ENCODE results near the gene GNG13. TPM values are rescaled to one million over a fixed set of nuclear protein-coding genes. Genes with fewer than 3 reads are reported as not detected.
A peak's percentile ranks its signal among the peaks of the same experiment; 100 is the strongest.

The GNG13 gene
- polyA plus RNA-seq, 12 donors, result 0.34 TPM; not detected in 11

DNA sequence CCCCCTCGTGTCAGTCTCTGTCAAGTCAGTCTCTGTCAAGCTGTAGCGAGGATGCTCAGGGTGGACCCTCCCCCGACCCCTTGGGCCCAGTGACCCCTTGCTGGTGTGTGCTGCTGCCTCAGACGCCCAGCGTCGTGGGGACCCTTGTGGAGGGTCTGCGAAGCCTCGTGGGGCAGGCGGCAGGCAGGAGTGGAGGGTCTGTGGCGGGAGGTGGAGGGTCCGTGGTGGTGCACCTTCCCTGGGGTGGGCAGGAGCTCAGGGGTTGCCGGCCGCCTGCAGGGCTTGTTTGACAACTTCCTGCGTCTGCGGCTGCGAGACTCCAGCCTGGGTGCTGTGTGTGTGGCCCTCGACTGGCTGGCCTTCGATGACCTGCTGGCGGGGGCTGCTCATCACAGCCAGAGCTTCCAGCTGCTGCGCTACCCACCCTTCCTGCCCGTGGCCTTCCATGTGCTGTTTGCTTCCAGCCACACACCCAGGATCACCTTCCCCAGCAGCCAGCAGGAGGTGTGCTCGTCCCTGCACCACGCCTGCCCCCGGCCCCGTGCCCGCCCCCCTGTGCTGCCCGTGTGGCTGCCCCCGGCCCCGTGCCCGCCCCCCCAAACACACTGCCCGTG is 5.6 kb downstream of the GNG13 start:
- no peak for DNase-seq

DNA sequence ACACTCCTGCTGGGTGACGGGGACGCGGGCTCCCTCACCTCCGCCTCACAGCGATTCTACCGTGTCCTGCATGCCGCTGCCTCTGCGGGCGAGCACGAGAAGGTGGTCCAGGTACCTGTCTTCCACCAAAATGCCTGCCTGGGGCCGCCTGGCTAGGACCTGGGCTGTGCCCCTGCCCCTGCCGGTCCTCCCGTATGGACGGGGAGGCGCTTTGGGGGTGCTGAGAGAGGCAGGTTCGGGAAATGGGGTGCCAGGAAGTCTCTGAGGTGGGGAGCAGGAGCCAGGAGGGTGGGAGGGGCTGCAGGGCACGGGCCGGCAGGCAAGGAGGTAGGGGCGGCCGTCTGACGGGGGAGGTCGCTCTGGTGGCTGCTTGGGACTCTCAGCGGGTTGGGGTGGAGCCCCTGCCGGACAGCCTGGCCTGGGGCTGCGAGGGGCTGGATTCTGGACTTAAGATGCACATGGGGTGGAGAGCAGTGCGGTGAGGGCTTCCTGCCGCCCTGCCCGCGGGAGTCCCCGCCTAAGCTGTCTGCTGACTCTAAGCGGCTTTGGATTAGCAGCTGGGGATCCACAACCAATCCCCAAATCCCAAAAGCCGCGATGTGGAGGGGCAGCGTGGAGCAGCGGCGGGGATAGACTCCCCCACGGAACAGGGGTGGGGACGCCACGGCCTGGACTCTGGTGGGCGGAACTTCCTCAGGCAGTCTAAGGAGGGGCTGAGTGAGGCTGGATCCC is 6.3 kb downstream of the GNG13 start:
- no peak for DNase-seq

DNA sequence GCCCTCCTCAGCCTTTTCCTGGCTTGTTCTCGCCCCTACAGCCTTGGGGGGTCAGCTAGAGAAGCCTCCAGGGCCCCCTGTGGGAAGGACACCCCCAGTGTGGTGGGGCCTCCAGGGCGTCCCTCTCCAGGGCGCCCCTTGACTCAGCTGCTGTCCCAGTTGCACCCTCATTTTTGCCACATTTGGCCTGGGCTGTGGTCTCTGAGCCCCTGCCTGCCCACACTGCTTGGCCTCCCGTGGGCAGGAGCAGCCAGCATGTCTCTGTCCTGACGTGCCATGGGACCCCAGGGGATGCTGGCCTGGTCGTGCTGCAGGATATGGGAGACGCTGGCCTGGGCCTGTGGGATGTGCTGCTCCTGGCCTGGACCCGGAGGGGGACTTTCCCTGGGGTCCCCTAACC is 7.1 kb downstream of the GNG13 start:
- DNase-seq, result no peak

DNA sequence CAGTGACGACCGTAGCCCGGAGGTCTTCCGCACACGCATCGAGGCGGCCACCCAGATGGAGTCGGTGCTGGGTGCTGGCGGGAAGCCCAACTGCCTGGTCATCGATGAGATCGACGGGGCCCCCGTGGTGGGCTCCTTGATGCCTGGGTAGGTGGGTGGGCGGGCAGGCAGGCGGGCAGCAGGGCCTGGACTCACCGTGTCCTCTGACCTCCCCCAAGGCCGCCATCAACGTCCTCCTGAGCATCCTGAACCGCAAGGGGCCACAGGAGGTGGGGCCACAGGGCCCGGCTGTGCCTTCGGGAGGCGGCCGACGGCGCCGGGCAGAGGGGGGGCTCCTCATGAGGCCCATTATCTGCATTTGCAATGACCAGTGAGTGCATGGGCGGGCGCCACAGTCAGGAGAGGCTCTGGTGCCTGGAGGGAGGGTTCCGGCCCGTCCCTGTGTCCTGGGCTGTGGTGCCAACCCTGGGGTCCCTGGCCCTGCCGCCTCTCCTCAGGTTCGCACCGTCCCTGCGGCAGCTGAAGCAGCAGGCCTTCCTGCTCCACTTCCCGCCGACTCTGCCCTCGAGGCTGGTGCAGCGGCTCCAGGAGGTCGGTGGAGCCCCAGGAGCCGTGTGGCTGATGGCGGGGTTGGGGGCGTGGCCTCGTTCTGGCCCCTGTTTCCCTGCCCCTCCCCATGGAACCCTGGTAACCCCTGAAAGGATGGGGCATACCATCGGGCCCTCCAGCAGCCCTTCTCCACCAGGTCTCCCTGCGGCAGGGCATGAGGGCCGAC is 8.1 kb downstream of the GNG13 start:
- no peak for DNase-seq

DNA sequence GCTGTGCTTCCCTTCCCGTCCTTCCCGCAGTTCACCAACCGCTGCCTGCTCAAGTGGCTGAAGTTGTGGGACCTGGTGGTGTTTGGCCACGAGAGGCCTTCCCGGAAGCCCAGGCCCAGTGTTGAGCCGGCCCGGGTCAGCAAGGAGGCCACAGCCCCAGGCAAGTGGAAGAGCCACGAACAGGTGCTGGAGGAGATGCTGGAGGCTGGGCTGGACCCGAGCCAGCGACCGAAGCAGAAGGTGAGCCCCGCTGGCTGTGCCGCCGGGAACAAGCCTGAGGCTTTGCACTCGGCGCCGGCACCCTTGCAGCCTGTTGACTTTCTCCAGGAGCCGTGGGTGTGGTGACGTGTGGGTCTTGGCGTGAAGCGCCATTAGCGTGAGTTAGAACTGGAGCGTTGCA is 9.4 kb downstream of the GNG13 start:
- DNase-seq, result no peak

DNA sequence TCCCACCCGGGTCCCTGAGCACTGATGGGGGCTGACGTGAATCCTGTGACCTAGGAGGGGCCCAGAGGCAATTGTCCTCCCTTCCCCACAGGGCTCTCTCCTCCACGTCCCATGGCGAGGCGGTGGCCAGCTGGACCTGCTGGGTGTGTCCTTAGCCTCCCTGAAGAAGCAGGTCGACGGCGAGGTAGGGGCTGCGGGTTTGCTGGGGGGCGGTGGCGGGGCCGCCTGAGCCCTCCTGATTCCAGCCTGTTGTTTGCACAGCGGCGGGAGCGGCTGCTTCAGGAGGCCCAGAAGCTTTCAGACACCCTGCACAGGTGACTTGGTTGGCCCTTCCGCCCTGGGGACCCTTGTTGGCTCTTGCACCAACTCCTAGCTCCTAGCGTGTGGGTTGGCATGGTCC is 10.4 kb downstream of the GNG13 start:
- no peak for DNase-seq

DNA sequence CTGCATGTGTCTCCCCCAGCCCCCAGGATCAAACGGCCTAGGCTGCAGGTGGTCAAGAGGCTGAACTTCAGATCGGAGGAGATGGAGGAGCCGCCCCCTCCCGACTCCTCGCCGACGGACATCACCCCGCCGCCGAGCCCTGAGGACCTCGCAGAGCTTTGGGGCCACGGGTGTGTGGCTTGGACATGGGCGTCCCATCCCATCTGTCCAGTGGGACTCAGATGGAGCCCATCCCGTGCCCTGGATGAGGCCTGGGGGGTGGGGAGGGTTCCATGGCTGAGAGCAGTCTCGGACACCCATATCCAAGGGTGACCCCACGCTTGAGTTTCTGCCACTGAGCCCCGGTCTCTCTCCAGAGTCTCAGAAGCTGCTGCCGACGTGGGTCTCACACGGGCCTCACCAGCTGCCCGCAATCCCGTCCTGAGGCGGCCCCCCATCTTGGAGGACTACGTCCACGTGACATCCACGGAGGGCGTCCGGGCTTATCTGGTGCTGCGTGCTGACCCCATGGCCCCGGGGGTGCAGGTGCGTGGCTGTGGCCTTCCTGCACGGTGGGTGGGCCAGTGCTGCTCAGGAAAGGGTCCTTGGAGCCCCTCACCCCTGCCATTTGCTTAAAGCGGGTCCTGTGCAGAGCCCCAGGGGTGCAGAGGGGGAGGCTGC is 11.2 kb downstream of the GNG13 start:
- DNase-seq, result no peak

DNA sequence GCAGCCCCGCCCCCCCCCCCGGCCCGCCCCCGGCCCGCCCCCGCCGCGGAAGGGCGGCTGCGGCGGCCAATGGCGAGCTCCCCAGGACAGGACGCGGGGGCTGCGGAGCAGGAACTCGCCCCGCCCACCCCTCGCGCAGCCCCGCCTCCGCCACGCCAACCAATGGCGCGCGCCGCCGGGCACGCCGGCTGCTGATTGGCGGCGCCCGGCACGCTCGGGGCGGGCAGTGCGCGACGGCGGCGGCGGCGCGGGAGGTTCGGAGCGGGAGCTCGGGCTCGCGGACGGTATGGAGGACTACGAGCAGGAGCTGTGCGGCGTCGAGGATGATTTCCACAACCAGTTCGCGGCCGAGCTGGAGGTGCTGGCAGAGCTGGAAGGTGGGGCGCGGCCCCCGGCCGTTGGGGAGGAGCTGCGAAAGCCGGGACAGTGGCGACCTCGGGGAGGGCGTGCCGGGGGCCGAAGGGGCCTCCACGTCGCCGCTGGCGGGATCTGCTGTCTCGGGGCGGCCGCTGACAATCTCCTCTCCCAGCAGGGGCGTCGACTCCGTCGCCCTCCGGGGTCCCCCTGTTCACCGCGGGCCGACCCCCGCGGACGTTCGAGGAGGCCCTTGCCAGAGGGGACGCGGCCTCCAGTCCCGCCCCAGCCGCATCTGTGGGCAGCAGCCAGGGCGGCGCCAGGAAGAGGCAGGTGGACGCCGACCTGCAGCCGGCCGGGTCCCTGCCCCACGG is 12.0 kb downstream of the GNG13 start, which contains the start of gene CHTF18:
Gene CHTF18, plus strand, starts transcription at position 222 of the 728 bp plus-strand sequence. Its CDS starts 65 bp downstream, at position 287.
- DNase-seq, result peak; percentile 89

DNA sequence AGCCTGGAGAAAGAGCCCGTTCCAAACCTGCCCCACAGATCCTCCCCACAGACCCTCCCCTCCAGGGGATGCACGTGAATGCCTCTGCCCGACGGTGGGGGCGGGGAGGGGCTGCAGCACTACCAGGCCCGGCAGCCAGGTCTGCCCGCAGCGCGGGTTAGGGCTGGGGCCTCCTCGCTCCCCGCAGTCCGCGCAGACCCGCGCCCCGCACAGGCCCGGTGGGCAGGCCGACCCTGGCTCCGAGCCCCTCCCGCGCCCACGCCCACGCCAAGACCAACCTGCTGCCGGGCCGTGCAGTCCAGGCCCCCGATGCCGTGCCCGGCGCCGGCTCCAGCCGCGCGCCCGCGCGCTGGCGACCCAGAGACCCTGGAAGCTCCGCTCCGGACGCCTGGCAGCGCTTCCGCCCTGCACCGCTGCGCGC is 12.5 kb downstream of the GNG13 start, which contains the start of gene RPUSD1:
Gene RPUSD1, minus strand, starts transcription at position 404 of the 421 bp plus-strand sequence. CDS start 644 bp downstream, outside the sequence.
- no peak for DNase-seq

DNA sequence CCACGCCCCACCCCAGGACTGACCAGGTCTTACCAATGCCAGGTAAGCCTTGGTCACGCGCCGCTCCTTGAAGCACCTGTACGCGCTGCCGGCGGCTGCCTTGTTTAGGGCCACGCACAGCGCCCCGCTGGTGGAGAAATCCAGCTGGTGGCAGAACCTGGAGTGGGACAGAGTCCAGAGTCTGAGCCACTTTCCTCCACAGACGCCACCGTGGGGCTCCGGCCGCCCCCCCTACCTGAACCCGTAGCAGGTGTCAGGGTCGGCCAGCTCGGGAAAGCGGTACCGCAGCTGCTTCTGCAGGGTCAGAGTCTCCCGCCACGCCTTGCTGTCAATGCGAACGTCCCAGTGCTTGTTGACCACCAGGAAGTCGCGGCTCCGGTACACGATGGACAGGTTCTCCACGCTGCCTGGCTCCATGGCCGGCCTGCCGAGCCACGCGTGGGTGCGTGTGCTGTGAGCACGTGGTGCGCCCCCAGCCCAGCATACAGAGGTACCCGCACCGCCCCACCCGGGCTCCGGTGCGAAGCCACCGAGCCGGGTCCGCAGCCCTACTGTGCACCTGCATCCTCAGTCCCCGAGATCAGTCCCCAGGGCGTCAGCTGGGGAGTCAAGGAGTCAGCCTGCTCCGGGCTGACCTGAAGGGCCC is 13.1 kb downstream of the GNG13 start:
- DNase-seq, result no peak

DNA sequence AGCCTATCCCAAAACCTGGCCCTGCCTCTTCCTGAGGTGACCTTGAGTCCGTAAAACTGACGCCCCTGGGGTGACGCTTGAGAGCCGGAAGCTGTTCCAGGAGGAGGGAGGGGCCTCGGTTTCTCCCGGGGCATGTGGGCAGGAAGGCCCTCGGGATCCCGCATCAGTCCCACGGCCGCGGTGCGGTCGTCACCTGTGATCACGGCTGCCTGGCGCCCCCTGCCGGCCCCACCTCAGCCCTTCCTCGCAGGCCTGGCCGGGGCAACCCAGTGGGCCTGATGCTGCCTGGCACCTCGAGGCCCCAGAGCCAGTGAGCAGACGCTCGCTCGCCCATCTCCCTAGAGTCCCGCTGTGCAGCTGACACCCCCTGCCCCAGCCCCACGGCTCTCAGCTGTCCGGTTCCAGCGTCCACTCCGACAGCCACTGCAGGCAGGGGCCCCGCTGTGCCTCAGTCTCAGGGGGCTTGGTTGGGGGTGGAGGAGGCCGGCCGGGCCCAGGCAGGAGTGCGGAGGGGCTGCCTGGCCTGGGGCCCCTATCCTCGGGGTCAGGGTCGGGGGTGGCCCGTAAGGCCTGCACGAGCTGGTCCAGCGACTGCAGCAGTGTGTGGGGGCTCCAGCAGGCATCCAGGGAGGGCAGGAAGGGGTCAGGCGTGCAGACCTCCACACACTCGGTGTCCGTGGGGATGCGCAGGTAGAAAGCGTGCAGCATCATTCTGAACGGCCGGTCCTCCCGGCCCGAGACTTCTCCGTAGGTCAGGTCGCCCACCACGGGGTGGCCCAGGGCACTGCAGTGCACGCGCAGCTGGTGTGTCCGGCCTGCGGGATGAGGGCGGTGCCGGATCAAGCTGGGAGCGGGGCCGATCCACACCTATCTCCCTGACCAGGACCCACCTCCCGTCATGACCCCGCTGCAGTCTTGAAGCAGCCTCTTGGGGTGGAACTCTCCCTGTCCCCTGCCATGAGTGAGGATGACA is 14.7 kb downstream of the GNG13 start:
- no peak for DNase-seq

DNA sequence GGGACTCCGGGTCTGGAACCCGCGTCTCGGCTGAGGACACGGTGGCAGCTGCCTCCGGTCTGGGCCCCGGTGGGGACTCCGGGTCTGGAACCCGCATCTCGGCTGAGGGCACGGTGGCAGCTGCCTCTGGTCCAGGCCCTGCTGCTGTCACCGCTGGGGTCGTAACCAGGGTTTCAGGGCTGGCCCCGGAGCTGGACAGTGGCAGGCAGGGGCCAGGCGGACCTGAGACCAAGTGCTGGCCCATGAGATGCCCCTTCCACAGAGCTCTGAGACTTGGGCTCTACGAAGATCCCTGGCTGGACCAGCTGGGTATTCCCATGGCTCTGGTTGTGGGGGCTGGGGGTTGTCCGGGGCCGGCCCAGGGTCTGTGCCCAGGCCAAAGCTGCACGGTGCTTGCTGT is 16.1 kb downstream of the GNG13 start:
- DNase-seq, result no peak

DNA sequence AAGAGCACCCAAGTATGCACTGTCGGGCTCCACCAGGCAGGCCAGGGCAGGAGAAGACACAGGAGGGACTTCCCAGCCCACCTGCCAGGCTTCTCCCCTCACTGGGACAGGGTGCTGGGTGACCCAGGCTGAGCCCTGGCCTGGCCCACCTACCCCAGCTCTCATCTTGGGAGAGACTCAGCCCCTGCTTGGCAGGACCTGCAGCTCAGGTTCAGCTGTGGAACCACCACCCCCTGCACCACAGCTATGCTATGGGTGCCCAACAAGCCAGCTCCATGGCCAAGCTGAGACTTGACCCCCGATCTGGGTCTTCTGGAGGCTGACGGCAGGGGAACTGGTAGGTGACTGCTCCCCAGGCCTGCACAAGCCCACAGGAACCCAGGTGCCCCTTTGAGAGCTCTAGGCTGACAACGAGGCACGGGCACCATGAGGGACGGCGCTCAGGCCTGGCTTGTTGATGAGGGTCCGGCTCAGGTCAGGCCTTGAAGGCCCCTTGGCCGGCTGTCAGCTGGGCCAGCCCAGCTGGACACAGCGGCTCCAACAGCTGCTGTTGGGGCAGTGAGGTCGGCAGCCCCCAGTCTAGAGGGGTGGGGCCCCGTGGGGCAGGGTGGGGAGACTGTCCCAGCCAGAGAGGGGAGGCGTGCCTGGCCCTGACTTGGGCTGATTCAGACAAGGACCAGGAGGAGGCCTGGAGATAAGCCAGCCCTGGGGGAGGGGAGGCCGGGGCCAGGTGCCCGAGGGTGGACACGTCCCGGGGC is 17.0 kb downstream of the GNG13 start:
- no peak for DNase-seq

DNA sequence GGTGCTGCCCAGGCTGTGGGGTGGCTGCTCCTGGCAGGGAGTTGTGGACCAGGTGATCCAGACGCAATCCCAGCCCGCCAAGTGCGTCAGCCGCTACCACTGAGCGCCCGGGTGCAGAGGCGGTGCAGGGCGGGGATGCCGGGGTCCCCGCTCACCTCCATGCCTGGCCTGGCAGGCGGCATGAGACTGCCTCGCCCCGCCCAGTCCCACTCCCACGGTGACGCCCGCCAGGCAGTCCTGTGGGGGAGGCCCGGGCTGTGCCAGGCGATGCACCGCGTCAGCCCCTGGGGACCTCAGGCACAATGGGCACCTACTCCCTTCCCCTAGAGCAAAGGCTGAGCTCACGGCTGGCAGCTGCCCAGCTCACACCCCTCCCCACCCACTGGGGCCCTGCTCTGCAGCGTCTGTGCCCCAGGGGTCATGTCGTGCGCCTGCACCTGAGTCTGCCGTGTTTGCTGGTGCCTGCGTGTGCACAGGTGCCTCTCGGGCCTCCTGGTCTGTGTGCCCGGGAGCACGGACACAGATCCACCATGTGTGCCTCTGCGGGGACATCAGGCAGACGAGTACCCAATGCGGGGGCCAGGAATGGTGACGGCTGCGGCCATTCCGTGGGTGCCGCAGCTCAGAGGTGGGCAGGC is 17.6 kb downstream of the GNG13 start:
- DNase-seq, result no peak

DNA sequence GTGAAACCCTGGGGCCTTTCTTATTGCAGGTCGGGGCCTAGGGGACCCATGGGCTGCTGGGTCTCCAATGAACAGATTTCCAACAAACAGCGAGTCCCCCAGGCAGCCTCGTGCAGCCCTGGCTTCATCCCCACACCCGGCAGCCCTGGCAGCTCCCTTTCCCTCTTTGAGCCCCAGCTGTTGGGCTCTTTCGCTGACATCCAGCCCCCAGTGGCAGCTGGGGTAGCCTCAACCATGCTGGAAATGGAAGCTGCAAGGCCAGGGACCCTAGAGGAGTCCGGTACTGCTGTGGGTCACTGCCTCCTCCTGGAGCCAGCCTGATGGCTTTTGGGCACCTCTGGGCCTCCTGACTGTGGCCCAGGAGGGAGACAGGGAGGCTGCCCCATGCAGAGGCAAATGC is 18.3 kb downstream of the GNG13 start:
- no peak for DNase-seq

DNA sequence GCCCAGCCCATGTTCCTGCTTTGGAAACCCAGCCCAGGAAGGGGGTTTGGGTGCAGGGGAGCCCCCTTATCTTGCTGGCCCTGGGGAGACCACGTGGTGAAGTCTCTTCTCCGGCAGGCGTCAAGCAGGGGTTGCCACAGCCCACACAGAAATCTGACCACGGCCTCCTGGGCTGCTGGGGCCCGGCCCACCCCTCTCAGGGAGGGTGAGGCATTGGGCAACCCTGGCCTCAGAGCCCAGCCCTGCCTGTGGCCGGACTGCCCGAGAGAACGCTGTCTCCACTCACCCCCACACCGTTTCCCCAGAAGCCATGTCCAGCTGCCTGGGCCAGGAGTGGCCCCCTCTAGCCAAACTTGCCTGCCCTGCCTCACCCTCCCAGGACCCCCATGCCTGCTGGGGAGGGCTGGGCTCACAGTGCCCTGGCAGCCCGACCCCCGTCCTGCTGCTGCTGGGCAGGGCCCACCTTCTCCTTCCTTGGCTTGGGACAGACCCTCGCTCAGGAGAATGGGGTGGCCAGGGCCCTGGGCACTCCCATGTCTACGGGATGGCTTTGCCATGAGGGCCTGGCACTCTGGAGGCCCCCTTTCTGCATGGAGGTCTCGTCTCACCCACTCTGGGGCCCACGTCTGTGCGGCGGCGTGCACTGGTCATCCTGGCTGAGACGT is 19.1 kb downstream of the GNG13 start:
- DNase-seq, result no peak

DNA sequence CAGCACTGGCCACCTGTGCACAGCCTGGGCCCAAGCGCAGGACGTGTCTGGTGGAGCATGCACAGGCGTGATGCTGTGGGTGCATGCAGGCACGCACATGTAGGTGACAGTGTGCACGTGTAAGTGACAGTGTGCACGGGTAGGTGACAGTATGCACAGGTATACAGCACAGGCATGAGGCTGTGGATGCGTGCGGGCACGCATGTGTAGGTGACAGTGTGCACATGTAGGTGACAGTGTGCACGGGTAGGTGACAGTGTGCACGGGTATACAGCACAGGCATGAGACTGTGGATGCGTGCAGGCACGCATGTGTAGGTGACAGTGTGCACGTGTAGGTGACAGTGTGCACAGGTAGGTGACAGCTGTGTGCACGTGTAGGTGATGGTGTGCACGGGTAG is 20.2 kb downstream of the GNG13 start:
- no peak for DNase-seq

DNA sequence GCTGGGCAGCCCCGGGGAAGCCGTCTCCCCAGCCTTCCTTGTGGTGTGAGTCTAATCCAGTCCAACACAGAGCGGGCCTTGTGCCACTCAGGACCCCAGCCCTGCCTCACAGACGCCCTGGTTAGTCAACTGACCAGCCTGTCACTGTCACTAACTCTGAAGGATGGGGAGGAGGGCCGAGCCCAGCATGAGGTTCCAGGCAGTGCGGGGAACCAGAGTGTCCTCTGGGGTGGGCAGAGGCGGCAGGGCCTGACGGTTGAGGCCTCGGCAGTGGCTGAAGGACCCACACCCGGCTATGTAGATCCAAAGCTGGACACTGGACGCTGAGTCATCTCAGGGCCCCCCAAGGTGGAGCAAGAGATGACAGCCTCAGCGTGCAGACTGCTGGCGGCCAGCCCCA is 21.0 kb downstream of the GNG13 start:
- DNase-seq, result no peak

All from muscle of arm (tissue), 12 donors.